Upper lobe of left lung (tissue), 4 donors: Measurements from ENCODE around the gene N4BP2L2.

Experiments used
- POLR2A ChIP-seq, 4 donors: fragments of 450-650 bp; IDR thresholded peaks; one replicate each; pipeline ENCODE4 v1.5.1; 2016 to 2017; ENCODE audit warnings: antibody characterized with exemption in 4 of 4, mild to moderate bottlenecking in 2 of 4
- TF ChIP-seq, protein P1 (sequence below), 6 experiments: fragments of 450-650 bp in 4 of 6; fragments of 200-600 bp in 2 of 6; sonication (generic) in 2 of 6; IDR thresholded peaks; one replicate each; pipeline ENCODE4 v1.5.1; 2016 to 2019; ENCODE audit warnings: antibody characterized with exemption in 6 of 6

- TF ChIP-seq POLR2A (IDR thresholded peaks at IDR 0.05), result no peak
- TF ChIP-seq, protein P1, sequence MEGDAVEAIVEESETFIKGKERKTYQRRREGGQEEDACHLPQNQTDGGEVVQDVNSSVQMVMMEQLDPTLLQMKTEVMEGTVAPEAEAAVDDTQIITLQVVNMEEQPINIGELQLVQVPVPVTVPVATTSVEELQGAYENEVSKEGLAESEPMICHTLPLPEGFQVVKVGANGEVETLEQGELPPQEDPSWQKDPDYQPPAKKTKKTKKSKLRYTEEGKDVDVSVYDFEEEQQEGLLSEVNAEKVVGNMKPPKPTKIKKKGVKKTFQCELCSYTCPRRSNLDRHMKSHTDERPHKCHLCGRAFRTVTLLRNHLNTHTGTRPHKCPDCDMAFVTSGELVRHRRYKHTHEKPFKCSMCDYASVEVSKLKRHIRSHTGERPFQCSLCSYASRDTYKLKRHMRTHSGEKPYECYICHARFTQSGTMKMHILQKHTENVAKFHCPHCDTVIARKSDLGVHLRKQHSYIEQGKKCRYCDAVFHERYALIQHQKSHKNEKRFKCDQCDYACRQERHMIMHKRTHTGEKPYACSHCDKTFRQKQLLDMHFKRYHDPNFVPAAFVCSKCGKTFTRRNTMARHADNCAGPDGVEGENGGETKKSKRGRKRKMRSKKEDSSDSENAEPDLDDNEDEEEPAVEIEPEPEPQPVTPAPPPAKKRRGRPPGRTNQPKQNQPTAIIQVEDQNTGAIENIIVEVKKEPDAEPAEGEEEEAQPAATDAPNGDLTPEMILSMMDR (IDR thresholded peaks at IDR 0.05), result no peak
These were observed 12.8 kb downstream of the N4BP2L2 start for GRCh38 chr13:32525766-32526165.
